Brain microvascular endothelial cell (primary cell): ENCODE measurements around the gene APEX1.
A peak's percentile ranks its signal among the peaks of the same experiment; 100 is the strongest.

Source experiments
- DNase-seq: peaks from one replicate; pipeline ENCODE4 v3.0.0-alpha.2; 2020
- H3K27ac ChIP-seq: fragments of 250-450 bp; sonication (Bioruptor Pico); 2 replicates; pipeline ENCODE4 v1.5.1; 2020; ENCODE audit warnings: mild to moderate bottlenecking, moderate library complexity
- H3K27me3 ChIP-seq: fragments of 250-450 bp; sonication (Bioruptor Pico); replicated peaks from 2 replicates; pipeline ENCODE4 v1.5.1; 2020; ENCODE audit warnings: mild to moderate bottlenecking
- H3K36me3 ChIP-seq: fragments of 250-450 bp; sonication (Bioruptor Pico); replicated peaks from 2 replicates; pipeline ENCODE4 v1.5.1; 2020; ENCODE audit warnings: mild to moderate bottlenecking
- H3K4me3 ChIP-seq: 2 replicates; pipeline ENCODE4 v1.5.1; 2011; ENCODE audit warnings: low read depth, mild to moderate bottlenecking, control low read depth, low read length, moderate library complexity
- in situ Hi-C: cut with HindIII; loops from 2 replicates; pipeline ENCODE4 v1.10.0; 2017; ENCODE audit warnings: low sequenced_read_pairs, low pct_ligation_motif_present
- TF ChIP-seq, protein P1 (sequence below): IDR thresholded peaks from 2 replicates; pipeline ENCODE4 v1.5.1; 2011; ENCODE audit warnings: low read depth, mild to moderate bottlenecking, moderate library complexity, low read length, control low read depth, inconsistent platforms; ENCODE audit errors: missing control alignments

The APEX1 gene

DNA sequence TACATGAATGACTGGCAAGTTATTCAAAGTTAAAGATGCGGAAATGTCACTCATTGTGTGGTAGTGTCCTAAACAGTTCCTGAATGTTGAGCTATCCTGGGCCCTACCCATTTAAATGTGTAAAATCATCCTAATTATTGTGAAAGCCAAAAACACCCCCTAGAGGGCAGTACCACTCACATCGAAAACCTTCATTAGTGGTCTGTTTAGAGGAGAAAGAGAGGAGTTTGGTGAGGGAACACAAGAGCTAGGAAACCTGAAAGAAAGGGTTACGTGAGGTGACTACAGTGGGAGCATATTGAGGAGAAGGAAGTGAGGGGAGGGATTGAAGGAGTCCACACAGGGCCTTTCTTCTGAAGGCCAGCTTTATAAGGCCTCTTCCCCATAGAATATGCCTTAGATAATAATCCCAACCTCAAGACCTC is 39.2 kb upstream of the APEX1 start:
- TF ChIP-seq, protein P1, sequence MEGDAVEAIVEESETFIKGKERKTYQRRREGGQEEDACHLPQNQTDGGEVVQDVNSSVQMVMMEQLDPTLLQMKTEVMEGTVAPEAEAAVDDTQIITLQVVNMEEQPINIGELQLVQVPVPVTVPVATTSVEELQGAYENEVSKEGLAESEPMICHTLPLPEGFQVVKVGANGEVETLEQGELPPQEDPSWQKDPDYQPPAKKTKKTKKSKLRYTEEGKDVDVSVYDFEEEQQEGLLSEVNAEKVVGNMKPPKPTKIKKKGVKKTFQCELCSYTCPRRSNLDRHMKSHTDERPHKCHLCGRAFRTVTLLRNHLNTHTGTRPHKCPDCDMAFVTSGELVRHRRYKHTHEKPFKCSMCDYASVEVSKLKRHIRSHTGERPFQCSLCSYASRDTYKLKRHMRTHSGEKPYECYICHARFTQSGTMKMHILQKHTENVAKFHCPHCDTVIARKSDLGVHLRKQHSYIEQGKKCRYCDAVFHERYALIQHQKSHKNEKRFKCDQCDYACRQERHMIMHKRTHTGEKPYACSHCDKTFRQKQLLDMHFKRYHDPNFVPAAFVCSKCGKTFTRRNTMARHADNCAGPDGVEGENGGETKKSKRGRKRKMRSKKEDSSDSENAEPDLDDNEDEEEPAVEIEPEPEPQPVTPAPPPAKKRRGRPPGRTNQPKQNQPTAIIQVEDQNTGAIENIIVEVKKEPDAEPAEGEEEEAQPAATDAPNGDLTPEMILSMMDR = peak; percentile 70
- no peak overlapping the region for H3K27ac ChIP-seq
- DNase-seq = peak; percentile 48
- H3K27me3 ChIP-seq = no peaks in the 10 kb centered on the region
- no peaks in the 10 kb centered on the region for H3K36me3 ChIP-seq
- no peak overlapping the region for H3K4me3 ChIP-seq
- in situ Hi-C loops = no loop called here

DNA sequence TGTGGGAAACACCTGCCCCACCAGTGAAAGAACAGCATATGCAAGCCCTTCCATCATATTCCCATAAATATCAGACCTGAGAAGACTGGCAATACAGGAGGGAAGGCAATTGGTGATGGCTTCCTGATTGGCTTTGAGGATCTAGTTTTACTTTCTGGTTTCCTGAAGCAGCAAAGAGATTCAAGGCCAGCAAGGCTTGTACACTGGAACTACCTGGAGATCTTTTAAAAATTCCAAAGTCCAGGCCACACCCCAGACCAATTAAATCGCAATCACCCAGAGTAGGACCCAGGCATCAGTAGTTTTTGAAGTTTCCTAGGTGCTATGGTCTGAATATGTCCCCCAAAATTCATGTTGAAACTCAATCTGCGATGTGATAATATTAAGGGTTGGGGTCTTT is 38.8 kb upstream of the APEX1 start:
- in situ Hi-C loops = no loop called here

DNA sequence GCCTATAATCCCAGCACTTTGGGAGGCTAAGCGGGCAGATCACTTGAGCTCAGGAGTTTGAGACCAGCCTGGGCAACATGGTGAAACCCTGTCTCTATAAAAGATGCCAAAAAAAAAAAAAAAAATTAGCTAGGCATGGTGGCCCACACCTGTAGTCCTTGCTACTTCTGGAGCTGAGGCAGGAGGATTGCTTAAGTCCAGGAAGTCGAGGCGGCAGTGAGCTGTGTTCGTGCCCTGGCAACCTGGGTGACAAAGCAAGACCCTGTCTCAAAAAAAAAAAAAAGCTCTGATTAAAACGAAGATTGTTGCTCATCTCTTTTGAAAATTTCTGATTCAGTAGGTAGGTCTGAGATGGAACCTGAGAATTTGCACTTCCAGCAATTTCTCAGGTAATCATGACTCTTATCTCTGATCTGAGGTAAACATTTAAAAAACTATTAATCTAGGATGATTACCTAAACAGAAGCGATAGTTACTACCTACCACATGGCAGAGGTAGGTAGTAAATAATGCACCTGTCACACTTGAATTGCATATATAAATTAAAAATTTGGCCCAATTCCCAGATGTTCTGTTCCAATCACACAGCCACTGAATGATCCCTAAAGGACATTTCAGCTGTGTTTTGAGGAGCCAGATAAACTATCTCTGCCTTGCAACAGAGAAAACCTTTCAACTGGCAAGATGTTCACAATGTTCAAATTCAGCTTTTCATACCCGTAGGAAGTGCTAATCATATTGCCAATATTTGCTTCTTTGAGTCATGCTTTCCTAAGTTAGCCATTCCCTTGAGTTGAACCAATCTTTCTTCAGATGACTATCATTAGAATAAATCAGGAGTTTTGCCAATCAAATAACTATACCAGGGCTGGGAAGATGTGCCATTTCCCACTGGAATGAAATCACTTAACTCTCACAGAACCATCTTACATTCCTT is 37.5 kb upstream of the APEX1 start:
- Histone ChIP-seq H3K27me3 (no peaks in the 10 kb centered on the region), H3K4me3 (no peak overlapping the region), H3K27ac (no peak overlapping the region), H3K36me3 (no peaks in the 10 kb centered on the region)
- in situ Hi-C loops = no loop called here
- TF ChIP-seq, protein P1 = no peak
- no peak for DNase-seq

More for the DNA sequence above, 38.8 kb upstream of the APEX1 start:
- no peaks in the 10 kb centered on the region for H3K27me3 ChIP-seq
- TF ChIP-seq, protein P1 = no peak
- H3K4me3 ChIP-seq = no peak overlapping the region
- H3K27ac ChIP-seq = no peak overlapping the region
- H3K36me3 ChIP-seq = no peaks in the 10 kb centered on the region
- DNase-seq = no peak

DNA sequence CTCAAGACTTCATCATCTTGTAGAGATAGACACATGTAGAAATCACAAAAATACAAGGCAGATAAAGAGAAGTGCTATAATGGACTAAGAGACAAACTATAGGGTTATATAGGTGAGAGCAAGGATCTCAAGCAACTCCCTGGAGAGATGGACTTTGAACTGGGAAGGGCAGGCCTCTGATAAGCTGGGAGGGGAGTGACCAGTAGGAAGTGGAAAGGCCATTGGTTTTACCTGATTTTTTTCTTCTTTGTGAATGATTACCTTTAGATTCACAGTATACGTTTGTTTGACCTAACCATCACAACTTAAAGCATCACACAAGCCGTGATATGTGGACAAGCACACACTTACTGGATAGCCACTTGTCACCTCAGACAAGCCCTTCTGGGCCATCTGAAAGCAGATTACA is 36.5 kb upstream of the APEX1 start:
- Histone ChIP-seq H3K36me3 (no peaks in the 10 kb centered on the region), H3K4me3 (no peak overlapping the region), H3K27me3 (no peaks in the 10 kb centered on the region), H3K27ac (no peak overlapping the region)
- in situ Hi-C loops = no loop called here
- TF ChIP-seq, protein P1 = no peak
- DNase-seq = no peak

DNA sequence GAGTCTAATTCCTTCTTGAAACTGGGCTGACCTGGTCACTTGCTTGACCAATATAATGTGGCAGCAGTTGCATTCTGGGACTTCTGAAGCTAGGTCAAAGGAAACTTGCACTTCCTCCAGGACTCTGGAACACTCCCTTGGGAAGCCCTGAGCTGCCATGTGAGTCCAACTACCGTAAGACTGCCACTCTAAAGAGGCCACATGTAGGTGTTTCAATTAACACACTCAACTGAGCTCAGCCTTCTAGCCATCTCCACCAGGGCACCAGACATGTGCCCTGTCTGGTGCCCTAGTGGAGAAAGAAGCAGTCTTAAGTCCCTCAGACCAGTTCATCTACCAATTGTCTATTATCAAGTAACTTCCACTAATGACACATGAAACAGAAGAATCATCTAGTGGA is 35.6 kb upstream of the APEX1 start:
- H3K27me3 ChIP-seq = no peaks in the 10 kb centered on the region
- in situ Hi-C loops = no loop called here
- DNase-seq = no peak
- no peak overlapping the region for H3K27ac ChIP-seq
- TF ChIP-seq, protein P1 = no peak
- H3K36me3 ChIP-seq = no peaks in the 10 kb centered on the region
- H3K4me3 ChIP-seq = no peak overlapping the region
